H1 (cell line): ENCODE measurements around the gene ATG2B. TPM values are rescaled to one million over a fixed set of nuclear protein-coding genes. Genes with fewer than 3 reads are reported as not detected.

Source experiments
- BCL11A ChIP-seq, 2 experiments: IDR thresholded peaks; one replicate each; pipeline ENCODE4 v1.6.1; 2011; ENCODE audit warnings: low read depth in 2 of 2, low read length in 2 of 2, mild to moderate bottlenecking in 2 of 2
- CHD7 ChIP-seq: fragments of 300-600 bp; sonication (generic); IDR thresholded peaks from 2 replicates; pipeline ENCODE4 v1.7.1; 2012; ENCODE audit warnings: low read length, moderate library complexity, mild to moderate bottlenecking, inconsistent platforms; ENCODE audit not compliant: insufficient replicate concordance
- GTF2F1 ChIP-seq: IDR thresholded peaks from 2 replicates; pipeline ENCODE4 v1.6.1; 2012; ENCODE audit warnings: low read depth, low read length, improper control_type of control experiment, borderline replicate concordance
- KDM1A ChIP-seq: fragments of 200-600, 300-600 bp; sonication (generic); IDR thresholded peaks from 2 replicates; pipeline ENCODE4 v1.7.1; 2016; ENCODE audit warnings: mild to moderate bottlenecking, low read length, borderline replicate concordance
- KDM4A ChIP-seq: IDR thresholded peaks from one replicate; pipeline ENCODE4 v1.7.1; 2012; ENCODE audit warnings: low read depth, mild to moderate bottlenecking, moderate library complexity, low read length, inconsistent platforms; ENCODE audit not compliant: severe bottlenecking
- NANOG ChIP-seq: IDR thresholded peaks from 2 replicates; pipeline ENCODE4 v1.6.1; 2011; ENCODE audit warnings: low read length, low read depth, mild to moderate bottlenecking, inconsistent platforms; ENCODE audit not compliant: insufficient read depth, poor library complexity, severe bottlenecking
- RFX5 ChIP-seq: IDR thresholded peaks from 2 replicates; pipeline ENCODE4 v1.6.1; 2011; ENCODE audit warnings: low read depth, low read length, improper control_type of control experiment, borderline replicate concordance
- SP2 ChIP-seq: IDR thresholded peaks from 2 replicates; pipeline ENCODE4 v1.6.1; 2012; ENCODE audit warnings: mild to moderate bottlenecking, low read length, inconsistent platforms
- SP4 ChIP-seq: IDR thresholded peaks from 2 replicates; pipeline ENCODE4 v1.6.1; 2012; ENCODE audit warnings: low read length, inconsistent platforms
- SRF ChIP-seq: IDR thresholded peaks from 2 replicates; pipeline ENCODE4 v1.6.1; 2011; ENCODE audit warnings: mild to moderate bottlenecking, low read depth, low read length, moderate library complexity
- YY1 ChIP-seq: IDR thresholded peaks from 2 replicates; pipeline ENCODE4 v1.6.1; 2011; ENCODE audit warnings: low read depth, mild to moderate bottlenecking, low read length
- ZNF274 ChIP-seq: IDR thresholded peaks from 2 replicates; pipeline ENCODE4 v1.7.0; 2012; ENCODE audit warnings: low read length, borderline replicate concordance; ENCODE audit errors: extremely low read depth
- polyA plus RNA-seq, 7 experiments: library from polyadenylated mRNA; depleted of rRNA in 3 of 7; stranded (reverse) in 5 of 7; unstranded in 2 of 7; fragments of >200 nt in 5 of 7; fragments of 200-250 nt in 2 of 7; gene quantifications; 1 replicate in 5 of 7; 2 replicates in 1 of 7; 4 replicates in 1 of 7; pipeline versions ENCODE4 v1.2.1 to v1.2.3, GENCODE V29; 2011 to 2013; ENCODE audit warnings: missing spikeins in 2 of 7, mixed read lengths in 2 of 7
- total RNA-seq: library from RNA; stranded (reverse); fragmentation: NEBNext Ultra II Directional; extraction: Animal tissue kit (Norgen Biotek cat#: 25700); gene quantifications from 2 replicates; pipeline ENCODE4 v1.2.1, GENCODE V29; 2021

ATG2B gene
- total and polyA plus RNA-seq, 2 of the 8 experiments (the other 6 are each of a cell fraction or from before 2014, with no cell fraction given), result 4.6 to 14.4 TPM

DNA sequence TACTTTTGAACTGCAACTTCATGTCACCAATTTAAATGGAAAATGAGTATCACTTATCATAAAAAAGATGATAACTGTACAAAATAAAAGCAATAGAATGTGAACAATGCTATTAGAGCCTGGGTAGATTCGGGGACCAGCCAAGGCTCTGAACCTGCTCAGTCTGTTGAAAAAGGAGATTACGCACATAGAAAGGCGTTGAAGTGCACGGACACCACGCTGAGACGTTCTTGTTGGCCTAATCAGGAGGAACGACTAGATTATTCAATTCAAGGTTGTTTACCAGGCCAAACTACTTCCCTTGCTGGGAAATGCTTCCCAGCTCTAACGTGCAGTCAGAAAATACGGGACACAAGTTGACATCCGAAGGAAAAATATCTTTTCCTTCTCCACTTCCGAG, 130.6 kb downstream of the ATG2B start (continued):
- no peak for TF ChIP-seq CHD7
- TF ChIP-seq RFX5, result no peak
- TF ChIP-seq GTF2F1, result no peak
- TF ChIP-seq KDM1A, result no peak
- TF ChIP-seq NANOG, result no peak
- no peak for TF ChIP-seq SP4
- TF ChIP-seq BCL11A (IDR thresholded peaks at IDR 0.05; ENCODE audit: low read depth in 2 of 2, low read length in 2 of 2), result no peak
- no peak for TF ChIP-seq SP2
- TF ChIP-seq SRF, result no peak
- TF ChIP-seq ZNF274, result no peak
- TF ChIP-seq YY1, result no peak
- TF ChIP-seq KDM4A, result no peak
